Ovary (tissue), 3 donors: ENCODE measurements around the gene SOCS7.

ENCODE experiments used
- EP300 ChIP-seq: sonication (generic); formaldehyde crosslinking; IDR thresholded peaks from one replicate; pipeline ENCODE4 v1.6.1; 2017; ENCODE audit warnings: antibody characterized with exemption
- POLR2A ChIP-seq: fragments of 450-650 bp; IDR thresholded peaks from one replicate; pipeline ENCODE4 v1.6.1; 2017; ENCODE audit warnings: antibody characterized with exemption, mild to moderate bottlenecking, moderate library complexity
- TF ChIP-seq, protein P1 (sequence below), 3 donors: fragments of 450-650 bp in 2 of 3; fragments of 200-600 bp in 1 of 3; IDR thresholded peaks; one replicate each; pipeline versions ENCODE4 v1.5.1 to v1.8.0; 2016 to 2022; ENCODE audit warnings: antibody characterized with exemption in 3 of 3, mild to moderate bottlenecking in 1 of 3
- donor health status: DM: no; HTN: no; CAD: no.

DNA sequence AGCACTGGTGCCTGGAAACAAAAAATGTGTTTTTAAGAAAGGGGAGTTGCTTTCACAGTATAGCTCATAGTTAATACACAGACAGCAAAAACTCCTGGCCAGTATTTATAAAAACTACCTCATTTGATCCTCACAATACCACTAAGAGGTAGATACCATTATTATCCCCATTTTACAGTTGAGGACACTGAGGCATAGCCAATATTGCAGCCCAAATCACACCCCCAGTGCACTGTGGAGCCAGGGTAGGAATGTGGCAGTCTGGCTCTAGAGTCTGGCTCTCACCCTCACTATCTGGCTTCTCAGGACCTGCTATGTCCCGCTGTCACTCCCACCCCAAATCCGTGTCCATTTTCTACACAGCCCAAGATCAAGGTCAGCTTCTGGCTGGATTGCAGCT lies 79.2 kb downstream of the SOCS7 start:
- TF ChIP-seq, protein P1, sequence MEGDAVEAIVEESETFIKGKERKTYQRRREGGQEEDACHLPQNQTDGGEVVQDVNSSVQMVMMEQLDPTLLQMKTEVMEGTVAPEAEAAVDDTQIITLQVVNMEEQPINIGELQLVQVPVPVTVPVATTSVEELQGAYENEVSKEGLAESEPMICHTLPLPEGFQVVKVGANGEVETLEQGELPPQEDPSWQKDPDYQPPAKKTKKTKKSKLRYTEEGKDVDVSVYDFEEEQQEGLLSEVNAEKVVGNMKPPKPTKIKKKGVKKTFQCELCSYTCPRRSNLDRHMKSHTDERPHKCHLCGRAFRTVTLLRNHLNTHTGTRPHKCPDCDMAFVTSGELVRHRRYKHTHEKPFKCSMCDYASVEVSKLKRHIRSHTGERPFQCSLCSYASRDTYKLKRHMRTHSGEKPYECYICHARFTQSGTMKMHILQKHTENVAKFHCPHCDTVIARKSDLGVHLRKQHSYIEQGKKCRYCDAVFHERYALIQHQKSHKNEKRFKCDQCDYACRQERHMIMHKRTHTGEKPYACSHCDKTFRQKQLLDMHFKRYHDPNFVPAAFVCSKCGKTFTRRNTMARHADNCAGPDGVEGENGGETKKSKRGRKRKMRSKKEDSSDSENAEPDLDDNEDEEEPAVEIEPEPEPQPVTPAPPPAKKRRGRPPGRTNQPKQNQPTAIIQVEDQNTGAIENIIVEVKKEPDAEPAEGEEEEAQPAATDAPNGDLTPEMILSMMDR (IDR thresholded peaks at IDR 0.05), result no peak
- TF ChIP-seq POLR2A (no peak), EP300 (no peak)
